Breast epithelium (tissue), 3 donors: ENCODE results near the gene MB21D2.

ENCODE experiments used
- CTCF ChIP-seq, 3 donors: fragments of 450-650 bp; IDR thresholded peaks; one replicate each; pipeline ENCODE4 v1.5.1; 2016 to 2017; ENCODE audit warnings: antibody characterized with exemption in 3 of 3, mild to moderate bottlenecking in 3 of 3, moderate library complexity in 3 of 3
- POLR2A ChIP-seq: fragments of 450-650 bp; IDR thresholded peaks from one replicate; pipeline ENCODE4 v1.6.1; 2016; ENCODE audit warnings: antibody characterized with exemption, mild to moderate bottlenecking, moderate library complexity
- POLR2AphosphoS5 ChIP-seq, 3 donors: sonication (generic); formaldehyde crosslinking; IDR thresholded peaks; one replicate each; pipeline ENCODE4 v1.6.1; 2017; ENCODE audit warnings: antibody characterized with exemption in 3 of 3

GRCh38 chr3:192845526-192845855, 72.2 kb downstream of the MB21D2 start:
- TF ChIP-seq CTCF (IDR thresholded peaks at IDR 0.05) = no peak
- TF ChIP-seq POLR2AphosphoS5 (IDR thresholded peaks at IDR 0.05) = no peak
- no peak for TF ChIP-seq POLR2A
